Sigmoid colon (tissue), 7 donors: ENCODE results near the gene LPO. TPM values are rescaled to one million over a fixed set of nuclear protein-coding genes. Genes with fewer than 3 reads are reported as not detected.

Source experiments
- DNase-seq: peaks from one replicate; pipeline ENCODE4 v3.0.0-alpha.2; 2019
- H3K27ac ChIP-seq, 4 donors: fragments of 200-600 bp; sonication (generic); one replicate each; pipeline ENCODE4 v1.5.1; 2016 to 2019; ENCODE audit warnings: mild to moderate bottlenecking in 1 of 4
- H3K27me3 ChIP-seq, 3 donors: fragments of 200-600 bp; sonication (generic); one replicate each; pipeline ENCODE4 v1.5.1; 2019; ENCODE audit warnings: mild to moderate bottlenecking in 1 of 3
- H3K36me3 ChIP-seq, 4 donors: fragments of 200-600 bp; sonication (generic); one replicate each; pipeline ENCODE4 v1.5.1; 2016 to 2019
- H3K4me1 ChIP-seq, 4 donors: fragments of 200-600 bp; sonication (generic); one replicate each; pipeline ENCODE4 v1.5.1; 2017 to 2019
- H3K4me3 ChIP-seq, 4 donors: fragments of 200-600 bp; sonication (generic); one replicate each; pipeline ENCODE4 v1.5.1; 2017 to 2019; ENCODE audit warnings: mild to moderate bottlenecking in 2 of 4, moderate library complexity in 1 of 4
- H3K9me3 ChIP-seq, 4 donors: fragments of 200-600 bp in 3 of 4; sonication (generic) in 3 of 4; one replicate each; pipeline versions ENCODE4 v1.5.1 to v1.6.1; 2013 to 2019
- EP300 ChIP-seq, 4 donors: sonication (generic); formaldehyde crosslinking; IDR thresholded peaks; one replicate each; pipeline ENCODE4 v1.6.1; 2017; ENCODE audit warnings: antibody characterized with exemption in 4 of 4
- POLR2A ChIP-seq, 2 donors: fragments of 450-650 bp; IDR thresholded peaks; one replicate each; pipeline ENCODE4 v1.6.1; 2016; ENCODE audit warnings: antibody characterized with exemption in 2 of 2, mild to moderate bottlenecking in 2 of 2, moderate library complexity in 2 of 2
- POLR2AphosphoS5 ChIP-seq, 4 donors: sonication (generic); formaldehyde crosslinking; IDR thresholded peaks; one replicate each; pipeline ENCODE4 v1.6.1; 2017; ENCODE audit warnings: antibody characterized with exemption in 4 of 4
- WGBS, 2 donors: extraction: QIAGEN DNeasy Blood & Tissue Kit; methylation state at CpG; one replicate each; pipeline ENCODE4 v1.1.7; 2013; 5-methylcytosine and 5-hydroxymethylcytosine counted together
- intact Hi-C: fragments of 100-400 bp; cut with DNase I; formaldehyde crosslinking; loops from one replicate; pipeline ENCODE4 v1.15.1; 2023
- polyA plus RNA-seq, 3 donors: library from polyadenylated mRNA; stranded (reverse); fragments of 200-250 nt; gene quantifications; one replicate each; pipeline ENCODE4 v1.2.3, GENCODE V29; 2013
- total RNA-seq, 4 donors: library from RNA; depleted of rRNA; stranded (reverse); fragments of >200 nt; gene quantifications; one replicate each; pipeline ENCODE4 v1.1.0, GENCODE V29; 2016
- TF ChIP-seq, protein P1 (sequence below), 4 experiments: fragments of 450-650 bp in 3 of 4; fragments of 200-600 bp in 1 of 4; IDR thresholded peaks; one replicate each; pipeline ENCODE4 v1.5.1; 2016 to 2019; ENCODE audit warnings: antibody characterized with exemption in 4 of 4, mild to moderate bottlenecking in 3 of 4, moderate library complexity in 2 of 4
- donor health status: healthy with polysubstance abuse.
- donor health status: Bipolar disorder and iron deficiency.
- donor health status: healthy.

The LPO gene
- total and polyA plus RNA-seq, 7 donors: not detected

DNA sequence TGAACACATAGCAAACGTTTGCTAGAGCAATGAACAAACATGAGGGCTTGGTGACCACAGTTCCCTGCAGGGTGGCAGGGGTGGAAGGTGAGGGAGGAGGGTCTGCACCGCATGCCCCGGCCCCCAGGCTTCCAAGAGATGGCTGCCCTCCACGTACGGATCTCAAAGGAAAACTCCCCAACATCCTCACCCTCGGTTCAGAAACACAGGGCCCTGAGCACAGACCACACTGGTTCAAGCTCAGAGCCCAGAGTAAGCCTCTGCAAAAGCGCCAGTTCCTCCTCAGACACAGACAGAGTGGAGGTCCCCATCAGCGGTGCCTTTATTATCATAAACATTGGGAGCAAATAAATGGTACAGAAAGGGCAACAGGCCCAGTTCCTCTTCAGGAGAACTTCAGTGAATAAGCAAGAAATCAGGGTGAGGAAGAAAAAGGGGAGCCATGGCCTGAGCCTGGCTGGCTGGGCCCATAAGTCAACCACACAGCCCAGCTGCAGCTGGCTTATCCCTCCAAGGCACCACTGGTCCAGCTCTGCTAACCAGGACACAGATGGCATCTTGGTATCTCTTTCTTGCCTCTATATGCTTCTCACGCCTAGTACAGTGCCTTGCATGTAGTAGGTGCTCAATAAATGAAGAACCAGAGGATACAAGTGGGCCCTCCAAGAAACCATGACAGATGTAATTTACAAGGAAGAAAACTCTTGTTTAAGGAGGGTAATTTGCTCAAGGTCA, 31.3 kb downstream of the LPO start:
- Histone ChIP-seq H3K36me3 (no peaks in the 10 kb centered on the region), H3K27ac (no peak overlapping the region), H3K4me3 (no peak overlapping the region), H3K4me1 (no peaks in the 10 kb centered on the region), H3K27me3 (peaks cover 0 to 16% (median 0%) of the 10 kb centered on the region in 3 donors), H3K9me3 (no peaks in the 10 kb centered on the region)
- no peak for DNase-seq
- intact Hi-C loops: no loop called here
- 82% methylated on average over 9 of the region's 9 CpGs for WGBS, 2 donors
- TF ChIP-seq POLR2AphosphoS5 (IDR thresholded peaks at IDR 0.05) (no peak), EP300 (IDR thresholded peaks at IDR 0.05) (no peak), POLR2A (IDR thresholded peaks at IDR 0.05) (no peak)

DNA sequence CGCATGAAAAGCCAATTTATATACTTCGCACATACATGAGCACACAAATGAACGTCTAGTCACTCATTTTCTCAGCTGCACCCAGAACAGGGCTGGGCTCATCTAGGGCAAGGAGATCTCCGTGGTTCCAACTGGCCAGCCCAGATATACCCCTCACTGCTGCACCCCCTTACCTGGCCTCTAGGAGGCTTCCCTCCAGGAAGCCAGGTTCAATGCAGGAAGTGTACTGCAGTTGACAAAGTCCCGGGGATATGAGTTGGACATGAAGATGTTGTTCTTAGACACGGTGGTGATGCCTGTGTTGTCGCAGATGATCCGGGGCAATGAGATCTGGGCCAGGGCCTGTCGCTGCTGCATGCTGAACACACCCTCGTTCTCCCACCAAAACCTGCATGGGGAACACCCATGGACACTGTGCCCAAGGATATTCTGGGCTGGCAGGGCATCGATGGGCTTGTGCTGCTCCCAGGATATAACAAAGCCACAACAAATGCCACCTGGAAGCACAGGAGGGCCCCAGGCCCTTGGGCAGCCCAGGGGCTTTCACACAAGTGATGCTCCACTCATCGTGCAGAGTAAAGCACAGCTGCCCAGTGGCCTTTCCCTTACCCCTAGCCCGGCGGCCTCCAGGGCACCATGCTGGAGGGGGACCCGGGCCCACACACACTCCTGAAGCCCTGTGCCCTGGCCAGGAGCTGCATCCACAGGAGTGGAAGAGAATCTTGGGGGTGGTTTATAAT, 32.3 kb downstream of the LPO start:
- H3K36me3 ChIP-seq: no peaks in the 10 kb centered on the region
- 75 to 81% methylated on average over 15 of the region's 15 CpGs for WGBS, 2 donors
- no peaks in the 10 kb centered on the region for H3K4me1 ChIP-seq
- H3K27ac ChIP-seq: no peak overlapping the region
- no peaks in the 10 kb centered on the region for H3K9me3 ChIP-seq
- DNase-seq: no peak
- H3K27me3 ChIP-seq: peaks cover 0 to 12% (median 0%) of the 10 kb centered on the region in 3 donors
- no peak overlapping the region for H3K4me3 ChIP-seq
- no peak for TF ChIP-seq POLR2A (IDR thresholded peaks at IDR 0.05)
- no peak for TF ChIP-seq EP300 (IDR thresholded peaks at IDR 0.05)
- TF ChIP-seq, protein P1, sequence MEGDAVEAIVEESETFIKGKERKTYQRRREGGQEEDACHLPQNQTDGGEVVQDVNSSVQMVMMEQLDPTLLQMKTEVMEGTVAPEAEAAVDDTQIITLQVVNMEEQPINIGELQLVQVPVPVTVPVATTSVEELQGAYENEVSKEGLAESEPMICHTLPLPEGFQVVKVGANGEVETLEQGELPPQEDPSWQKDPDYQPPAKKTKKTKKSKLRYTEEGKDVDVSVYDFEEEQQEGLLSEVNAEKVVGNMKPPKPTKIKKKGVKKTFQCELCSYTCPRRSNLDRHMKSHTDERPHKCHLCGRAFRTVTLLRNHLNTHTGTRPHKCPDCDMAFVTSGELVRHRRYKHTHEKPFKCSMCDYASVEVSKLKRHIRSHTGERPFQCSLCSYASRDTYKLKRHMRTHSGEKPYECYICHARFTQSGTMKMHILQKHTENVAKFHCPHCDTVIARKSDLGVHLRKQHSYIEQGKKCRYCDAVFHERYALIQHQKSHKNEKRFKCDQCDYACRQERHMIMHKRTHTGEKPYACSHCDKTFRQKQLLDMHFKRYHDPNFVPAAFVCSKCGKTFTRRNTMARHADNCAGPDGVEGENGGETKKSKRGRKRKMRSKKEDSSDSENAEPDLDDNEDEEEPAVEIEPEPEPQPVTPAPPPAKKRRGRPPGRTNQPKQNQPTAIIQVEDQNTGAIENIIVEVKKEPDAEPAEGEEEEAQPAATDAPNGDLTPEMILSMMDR (IDR thresholded peaks at IDR 0.05): no peak
- no peak for TF ChIP-seq POLR2AphosphoS5 (IDR thresholded peaks at IDR 0.05)
- intact Hi-C loops: no loop called here

DNA sequence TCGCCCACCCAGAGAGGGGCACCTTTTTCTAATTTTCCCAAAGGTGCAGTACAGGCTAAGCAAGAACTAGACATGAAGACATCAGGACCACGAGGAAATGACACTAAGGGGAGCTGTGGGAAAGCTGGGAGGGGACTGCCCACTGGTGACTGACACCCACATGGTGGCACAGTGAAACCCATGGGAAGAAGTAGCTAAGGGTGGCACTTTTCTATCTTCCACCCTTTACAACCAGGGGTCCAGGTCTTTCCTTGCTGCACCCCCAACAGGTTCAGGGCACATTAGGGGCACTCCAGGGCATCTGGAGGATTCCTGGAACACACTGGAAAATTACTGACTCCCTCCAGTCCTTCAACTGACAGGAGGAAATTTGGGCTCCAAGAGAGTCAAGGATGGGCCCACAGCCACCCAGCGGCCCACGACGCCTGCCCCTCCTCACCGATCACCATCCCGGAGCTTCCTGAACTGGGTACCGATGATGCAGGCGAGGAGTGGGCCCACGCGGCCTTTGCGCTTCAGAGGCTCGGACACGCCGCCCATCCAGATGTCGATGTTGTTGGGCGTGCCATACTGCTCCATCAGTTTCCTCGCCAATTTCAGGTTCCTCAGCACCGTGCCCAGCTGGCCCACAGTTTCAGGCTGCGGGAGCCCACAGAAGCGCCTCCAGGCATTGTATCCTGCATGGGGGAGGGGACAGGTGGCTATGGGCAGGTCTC, 33.0 kb downstream of the LPO start:
- no peak overlapping the region for H3K27ac ChIP-seq
- H3K27me3 ChIP-seq: peaks cover 0 to 7% (median 0%) of the 10 kb centered on the region in 3 donors
- H3K4me1 ChIP-seq: no peaks in the 10 kb centered on the region
- intact Hi-C loops: no loop called here
- TF ChIP-seq POLR2A (IDR thresholded peaks at IDR 0.05) (no peak), POLR2AphosphoS5 (IDR thresholded peaks at IDR 0.05) (no peak), EP300 (IDR thresholded peaks at IDR 0.05) (no peak)
- TF ChIP-seq, protein P1 (IDR thresholded peaks at IDR 0.05): no peak
- DNase-seq: no peak
- H3K36me3 ChIP-seq: no peaks in the 10 kb centered on the region
- no peak overlapping the region for H3K4me3 ChIP-seq
- WGBS, 2 donors: 90 to 92% methylated on average over 21 of the region's 21 CpGs
- no peaks in the 10 kb centered on the region for H3K9me3 ChIP-seq

DNA sequence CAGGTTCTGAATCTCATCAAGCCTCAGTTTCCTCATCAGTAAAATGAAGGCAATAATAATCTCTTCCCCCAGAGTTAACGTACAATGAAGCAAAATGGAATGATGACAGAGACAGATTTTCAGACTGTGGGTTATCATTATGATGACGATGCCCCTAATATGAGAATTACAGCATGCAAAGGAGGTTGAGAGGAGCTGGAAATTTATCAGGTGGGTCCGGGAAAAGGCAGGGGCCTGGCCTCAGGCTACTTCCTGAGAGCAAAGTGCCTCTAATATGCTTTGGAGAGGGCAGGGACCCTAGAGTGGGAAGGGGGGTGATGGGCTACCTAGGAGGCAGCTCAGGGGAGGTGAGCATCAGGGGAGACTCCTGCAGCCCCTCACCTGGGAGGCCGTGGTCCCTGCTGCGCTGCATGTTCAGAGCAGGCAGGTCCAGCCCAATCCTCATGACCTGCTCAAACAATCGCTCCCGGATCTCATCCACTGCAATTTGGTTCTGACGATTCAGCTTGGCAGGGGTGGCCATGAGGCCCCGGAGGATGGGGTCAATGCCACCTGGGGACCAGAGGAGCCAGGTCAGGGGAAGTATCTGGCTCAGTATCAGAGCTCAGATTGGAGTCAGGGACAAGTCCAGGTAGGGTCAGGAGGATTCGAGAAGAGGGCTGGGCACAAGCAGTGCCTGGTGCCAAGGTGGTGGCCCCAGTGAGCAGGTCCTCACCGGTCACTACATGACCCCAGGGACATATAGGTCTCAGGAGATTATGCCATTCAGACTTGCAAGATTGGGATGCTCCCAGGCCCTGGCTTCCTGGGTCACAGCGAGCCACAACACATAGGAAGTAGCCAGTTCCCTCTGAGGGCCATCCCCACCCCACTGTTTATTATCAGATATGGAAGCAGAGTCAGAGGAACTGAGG, 34.2 kb downstream of the LPO start:
- no peak for DNase-seq
- TF ChIP-seq POLR2AphosphoS5 (IDR thresholded peaks at IDR 0.05) (no peak), EP300 (IDR thresholded peaks at IDR 0.05) (no peak), POLR2A (IDR thresholded peaks at IDR 0.05) (no peak)
- TF ChIP-seq, protein P1 (IDR thresholded peaks at IDR 0.05): no peak
- intact Hi-C loops: no loop called here
- WGBS, 2 donors: 80 to 88% methylated on average over 12 of the region's 12 CpGs
- Histone ChIP-seq H3K4me1 (no peaks in the 10 kb centered on the region), H3K27me3 (peaks cover 0 to 4% (median 0%) of the 10 kb centered on the region in 3 donors), H3K36me3 (no peaks in the 10 kb centered on the region), H3K9me3 (no peaks in the 10 kb centered on the region), H3K4me3 (no peak overlapping the region), H3K27ac (no peak overlapping the region)
